Measurements from ENCODE around the gene LDHB.
A peak's percentile ranks its signal among the peaks of the same experiment; 100 is the strongest.

The LDHB gene

GRCh38 chr12:21657326-21658077 is at the start of gene LDHB (continued):
- TF ChIP-seq ZNF639 (tag by site-specific recombination; IDR thresholded peaks at IDR 0.05), result no peak
- TF ChIP-seq ZNF585B (tag by site-specific recombination; IDR thresholded peaks at IDR 0.05), result no peak
- TF ChIP-seq ZNF302 (tag by site-specific recombination; IDR thresholded peaks at IDR 0.05; ENCODE audit: low read depth), result no peak
- TF ChIP-seq ZNF549 (tag by site-specific recombination; IDR thresholded peaks at IDR 0.05), result no peak
- no peak for TF ChIP-seq SALL2 (tag by site-specific recombination; IDR thresholded peaks at IDR 0.05; ENCODE audit: borderline replicate concordance)
- TF ChIP-seq, protein P1, sequence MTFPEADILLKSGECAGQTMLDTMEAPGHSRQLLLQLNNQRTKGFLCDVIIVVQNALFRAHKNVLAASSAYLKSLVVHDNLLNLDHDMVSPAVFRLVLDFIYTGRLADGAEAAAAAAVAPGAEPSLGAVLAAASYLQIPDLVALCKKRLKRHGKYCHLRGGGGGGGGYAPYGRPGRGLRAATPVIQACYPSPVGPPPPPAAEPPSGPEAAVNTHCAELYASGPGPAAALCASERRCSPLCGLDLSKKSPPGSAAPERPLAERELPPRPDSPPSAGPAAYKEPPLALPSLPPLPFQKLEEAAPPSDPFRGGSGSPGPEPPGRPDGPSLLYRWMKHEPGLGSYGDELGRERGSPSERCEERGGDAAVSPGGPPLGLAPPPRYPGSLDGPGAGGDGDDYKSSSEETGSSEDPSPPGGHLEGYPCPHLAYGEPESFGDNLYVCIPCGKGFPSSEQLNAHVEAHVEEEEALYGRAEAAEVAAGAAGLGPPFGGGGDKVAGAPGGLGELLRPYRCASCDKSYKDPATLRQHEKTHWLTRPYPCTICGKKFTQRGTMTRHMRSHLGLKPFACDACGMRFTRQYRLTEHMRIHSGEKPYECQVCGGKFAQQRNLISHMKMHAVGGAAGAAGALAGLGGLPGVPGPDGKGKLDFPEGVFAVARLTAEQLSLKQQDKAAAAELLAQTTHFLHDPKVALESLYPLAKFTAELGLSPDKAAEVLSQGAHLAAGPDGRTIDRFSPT (tag by site-specific recombination; IDR thresholded peaks at IDR 0.05), result 0 out of 2 replicates have a peak, but pooled peaks have one; percentile 30
- TF ChIP-seq SP2 (tag by site-specific recombination; IDR thresholded peaks at IDR 0.05), result peak; percentile 96
- TF ChIP-seq KLF1 (tag by site-specific recombination; IDR thresholded peaks at IDR 0.05), result no peak; the same call in 1 of the 2 replicates
- TF ChIP-seq, protein P2, sequence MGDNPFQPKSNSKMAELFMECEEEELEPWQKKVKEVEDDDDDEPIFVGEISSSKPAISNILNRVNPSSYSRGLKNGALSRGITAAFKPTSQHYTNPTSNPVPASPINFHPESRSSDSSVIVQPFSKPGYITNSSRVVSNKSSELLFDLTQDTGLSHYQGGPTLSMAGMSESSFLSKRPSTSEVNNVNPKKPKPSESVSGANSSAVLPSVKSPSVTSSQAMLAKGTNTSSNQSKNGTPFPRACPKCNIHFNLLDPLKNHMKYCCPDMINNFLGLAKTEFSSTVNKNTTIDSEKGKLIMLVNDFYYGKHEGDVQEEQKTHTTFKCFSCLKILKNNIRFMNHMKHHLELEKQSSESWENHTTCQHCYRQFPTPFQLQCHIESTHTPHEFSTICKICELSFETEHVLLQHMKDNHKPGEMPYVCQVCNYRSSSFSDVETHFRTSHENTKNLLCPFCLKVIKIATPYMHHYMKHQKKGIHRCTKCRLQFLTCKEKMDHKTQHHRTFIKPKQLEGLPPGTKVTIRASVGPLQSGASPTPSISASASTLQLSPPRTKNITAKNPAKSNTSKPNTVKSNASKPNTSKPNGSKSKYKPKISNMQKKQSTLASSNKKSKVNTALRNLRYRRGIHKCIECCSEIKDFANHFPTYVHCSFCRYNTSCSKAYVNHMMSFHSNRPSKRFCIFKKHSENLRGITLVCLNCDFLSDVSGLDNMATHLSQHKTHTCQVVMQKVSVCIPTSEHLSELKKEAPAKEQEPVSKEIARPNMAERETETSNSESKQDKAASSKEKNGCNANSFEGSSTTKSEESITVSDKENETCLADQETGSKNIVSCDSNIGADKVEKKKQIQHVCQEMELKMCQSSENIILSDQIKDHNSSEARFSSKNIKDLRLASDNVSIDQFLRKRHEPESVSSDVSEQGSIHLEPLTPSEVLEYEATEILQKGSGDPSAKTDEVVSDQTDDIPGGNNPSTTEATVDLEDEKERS (tag by site-specific recombination; IDR thresholded peaks at IDR 0.05), result no peak
- TF ChIP-seq ZNF10 (tag by site-specific recombination; IDR thresholded peaks at IDR 0.05), result 0 out of 2 replicates have a peak, but pooled peaks have one; percentile 9
- TF ChIP-seq, protein P3, sequence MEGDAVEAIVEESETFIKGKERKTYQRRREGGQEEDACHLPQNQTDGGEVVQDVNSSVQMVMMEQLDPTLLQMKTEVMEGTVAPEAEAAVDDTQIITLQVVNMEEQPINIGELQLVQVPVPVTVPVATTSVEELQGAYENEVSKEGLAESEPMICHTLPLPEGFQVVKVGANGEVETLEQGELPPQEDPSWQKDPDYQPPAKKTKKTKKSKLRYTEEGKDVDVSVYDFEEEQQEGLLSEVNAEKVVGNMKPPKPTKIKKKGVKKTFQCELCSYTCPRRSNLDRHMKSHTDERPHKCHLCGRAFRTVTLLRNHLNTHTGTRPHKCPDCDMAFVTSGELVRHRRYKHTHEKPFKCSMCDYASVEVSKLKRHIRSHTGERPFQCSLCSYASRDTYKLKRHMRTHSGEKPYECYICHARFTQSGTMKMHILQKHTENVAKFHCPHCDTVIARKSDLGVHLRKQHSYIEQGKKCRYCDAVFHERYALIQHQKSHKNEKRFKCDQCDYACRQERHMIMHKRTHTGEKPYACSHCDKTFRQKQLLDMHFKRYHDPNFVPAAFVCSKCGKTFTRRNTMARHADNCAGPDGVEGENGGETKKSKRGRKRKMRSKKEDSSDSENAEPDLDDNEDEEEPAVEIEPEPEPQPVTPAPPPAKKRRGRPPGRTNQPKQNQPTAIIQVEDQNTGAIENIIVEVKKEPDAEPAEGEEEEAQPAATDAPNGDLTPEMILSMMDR (tag by site-specific recombination; IDR thresholded peaks at IDR 0.05), result no peak; the same call in 1 of the 2 replicates
- peak; percentile 71 for TF ChIP-seq KLF10 (tag by site-specific recombination; IDR thresholded peaks at IDR 0.05)
- no peak for TF ChIP-seq GLI2 (tag by site-specific recombination; IDR thresholded peaks at IDR 0.05; ENCODE audit: borderline replicate concordance, low read depth)
- no peak for TF ChIP-seq ZNF624 (tag by site-specific recombination; IDR thresholded peaks at IDR 0.05)
- peak; percentile 28; the same call in 1 of the 2 replicates for TF ChIP-seq TRIM28 (IDR thresholded peaks at IDR 0.05; ENCODE audit: borderline replicate concordance, low read length)
- TF ChIP-seq ZNF670 (tag by site-specific recombination; IDR thresholded peaks at IDR 0.05; ENCODE audit: low read depth), result no peak
- no peak for TF ChIP-seq ZNF701 (tag by site-specific recombination; IDR thresholded peaks at IDR 0.05)
- no peak for TF ChIP-seq ZNF747 (tag by site-specific recombination; IDR thresholded peaks at IDR 0.05)
- TF ChIP-seq ZNF843 (tag by site-specific recombination; IDR thresholded peaks at IDR 0.05), result peak; percentile 17; the same call in 1 of the 2 replicates
- TF ChIP-seq OSR2 (tag by site-specific recombination; IDR thresholded peaks at IDR 0.05), result no peak
- TF ChIP-seq ZNF266 (tag by site-specific recombination; IDR thresholded peaks at IDR 0.05; ENCODE audit: low read depth), result no peak
- peak; percentile 67; the same call in 1 of the 2 replicates for TF ChIP-seq ZNF76 (tag by site-specific recombination; IDR thresholded peaks at IDR 0.05; ENCODE audit: borderline replicate concordance, low read depth)
- TF ChIP-seq, protein P4, sequence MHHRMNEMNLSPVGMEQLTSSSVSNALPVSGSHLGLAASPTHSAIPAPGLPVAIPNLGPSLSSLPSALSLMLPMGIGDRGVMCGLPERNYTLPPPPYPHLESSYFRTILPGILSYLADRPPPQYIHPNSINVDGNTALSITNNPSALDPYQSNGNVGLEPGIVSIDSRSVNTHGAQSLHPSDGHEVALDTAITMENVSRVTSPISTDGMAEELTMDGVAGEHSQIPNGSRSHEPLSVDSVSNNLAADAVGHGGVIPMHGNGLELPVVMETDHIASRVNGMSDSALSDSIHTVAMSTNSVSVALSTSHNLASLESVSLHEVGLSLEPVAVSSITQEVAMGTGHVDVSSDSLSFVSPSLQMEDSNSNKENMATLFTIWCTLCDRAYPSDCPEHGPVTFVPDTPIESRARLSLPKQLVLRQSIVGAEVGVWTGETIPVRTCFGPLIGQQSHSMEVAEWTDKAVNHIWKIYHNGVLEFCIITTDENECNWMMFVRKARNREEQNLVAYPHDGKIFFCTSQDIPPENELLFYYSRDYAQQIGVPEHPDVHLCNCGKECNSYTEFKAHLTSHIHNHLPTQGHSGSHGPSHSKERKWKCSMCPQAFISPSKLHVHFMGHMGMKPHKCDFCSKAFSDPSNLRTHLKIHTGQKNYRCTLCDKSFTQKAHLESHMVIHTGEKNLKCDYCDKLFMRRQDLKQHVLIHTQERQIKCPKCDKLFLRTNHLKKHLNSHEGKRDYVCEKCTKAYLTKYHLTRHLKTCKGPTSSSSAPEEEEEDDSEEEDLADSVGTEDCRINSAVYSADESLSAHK (tag by site-specific recombination; IDR thresholded peaks at IDR 0.05), result 0 out of 2 replicates have a peak, but pooled peaks have one; percentile 11
- TF ChIP-seq ZNF660 (tag by site-specific recombination; IDR thresholded peaks at IDR 0.05), result peak; percentile 13
- TF ChIP-seq REPIN1 (tag by site-specific recombination; IDR thresholded peaks at IDR 0.05; ENCODE audit: low read depth), result no peak
- TF ChIP-seq ZBTB1 (tag by site-specific recombination; IDR thresholded peaks at IDR 0.05), result no peak
- TF ChIP-seq SP7 (tag by site-specific recombination; IDR thresholded peaks at IDR 0.05), result 0 out of 2 replicates have a peak, but pooled peaks have one; percentile 60
